HFFc6 (cell line): Measurements from ENCODE around the gene MGAT5. TPM values are rescaled to one million over a fixed set of nuclear protein-coding genes. Genes with fewer than 3 reads are reported as not detected.

Source experiments
- DNase-seq: peaks from one replicate; pipeline ENCODE4 v3.0.0-alpha.2; 2018
- H3K27ac Mint-ChIP-seq: 2 replicates; pipeline ENCODE4 v1.8.0; 2020; ENCODE audit warnings: mild to moderate bottlenecking, mixed read lengths
- H3K27me3 Mint-ChIP-seq: 2 replicates; pipeline ENCODE4 v1.8.0; 2021; ENCODE audit warnings: mild to moderate bottlenecking, moderate library complexity, mixed read lengths; ENCODE audit not compliant: insufficient read depth
- H3K36me3 Mint-ChIP-seq: 2 replicates; pipeline ENCODE4 v1.8.0; 2021; ENCODE audit warnings: low read depth, mixed read lengths
- H3K4me1 Mint-ChIP-seq: 2 replicates; pipeline ENCODE4 v1.8.0; 2020; ENCODE audit warnings: low read depth, mixed read lengths
- H3K4me3 Mint-ChIP-seq: 2 replicates; pipeline ENCODE4 v1.8.0; 2020; ENCODE audit warnings: mild to moderate bottlenecking, moderate library complexity, mixed read lengths
- H3K9me3 Mint-ChIP-seq: 2 replicates; pipeline ENCODE4 v1.8.0; 2020; ENCODE audit warnings: mild to moderate bottlenecking, mixed read lengths
- CTCF ChIP-seq: fragments of 200-600 bp; sonication (generic); IDR thresholded peaks from 2 replicates; pipeline ENCODE4 v1.5.0; 2021; ENCODE audit warnings: antibody characterized with exemption, mild to moderate bottlenecking
- total RNA-seq, 6 experiments: library from RNA; stranded (reverse); fragmentation: NEBNext Ultra II Directional; extraction: Animal tissue kit (Norgen Biotek cat#: 25700); gene quantifications; 2 replicates in 1 of 6; 3 replicates in 5 of 6; pipeline ENCODE4 v1.2.3, GENCODE V29; 2021

Gene MGAT5
- total RNA-seq, 6 experiments from 2014 or later: 104 to 129 (median 113) TPM

- TF ChIP-seq CTCF: no peak
- peaks cover 11% of the 10 kb centered on the region; the same call in 1 of the 2 replicates for H3K36me3 Mint-ChIP-seq
- H3K27me3 Mint-ChIP-seq: no peaks in the 10 kb centered on the region; the same call in 1 of the 2 replicates
- no peak overlapping the region for H3K4me3 Mint-ChIP-seq
- H3K27ac Mint-ChIP-seq: no peak overlapping the region
- DNase-seq: no peak
- H3K9me3 Mint-ChIP-seq: no peaks in the 10 kb centered on the region
- peaks cover 25% of the 10 kb centered on the region for H3K4me1 Mint-ChIP-seq
Observed at GRCh38 chr2:134420259-134420658, 166.4 kb downstream of the MGAT5 start.

- no peak overlapping the region for H3K4me3 Mint-ChIP-seq
- H3K36me3 Mint-ChIP-seq: peaks cover 11% of the 10 kb centered on the region; the same call in 1 of the 2 replicates
- TF ChIP-seq CTCF: no peak
- DNase-seq: no peak
- H3K9me3 Mint-ChIP-seq: no peaks in the 10 kb centered on the region
- no peaks in the 10 kb centered on the region; the same call in none of the 2 replicates for H3K27me3 Mint-ChIP-seq
- peaks cover 32% of the 10 kb centered on the region for H3K4me1 Mint-ChIP-seq
- H3K27ac Mint-ChIP-seq: peak overlapping the region; percentile 53
Observed at GRCh38 chr2:134420920-134421319, 167.0 kb downstream of the MGAT5 start.

GRCh38 chr2:134421556-134422328 is 167.9 kb downstream of the MGAT5 start:
- TF ChIP-seq CTCF: no peak
- Mint-ChIP-seq H3K9me3 (no peaks in the 10 kb centered on the region), H3K4me1 (peaks cover 40% of the 10 kb centered on the region), H3K27me3 (no peaks in the 10 kb centered on the region; the same call in none of the 2 replicates), H3K4me3 (no peak overlapping the region), H3K27ac (peak overlapping the region; percentile 53), H3K36me3 (peaks cover 19% of the 10 kb centered on the region)
- no peak for DNase-seq

- Mint-ChIP-seq H3K4me3 (no peak overlapping the region; the same call in 1 of the 2 replicates), H3K27me3 (no peaks in the 10 kb centered on the region; the same call in none of the 2 replicates), H3K4me1 (peaks cover 36% of the 10 kb centered on the region), H3K36me3 (peaks cover 52% of the 10 kb centered on the region), H3K9me3 (no peaks in the 10 kb centered on the region), H3K27ac (peak overlapping the region; percentile 73)
- no peak for TF ChIP-seq CTCF
- DNase-seq: no peak
Observed at GRCh38 chr2:134425724-134426496, 172.0 kb downstream of the MGAT5 start.

GRCh38 chr2:134426721-134427120 is 172.8 kb downstream of the MGAT5 start:
- peaks cover 36% of the 10 kb centered on the region for H3K4me1 Mint-ChIP-seq
- no peak for TF ChIP-seq CTCF
- no peak overlapping the region for H3K4me3 Mint-ChIP-seq
- DNase-seq: no peak
- no peaks in the 10 kb centered on the region for H3K9me3 Mint-ChIP-seq
- H3K36me3 Mint-ChIP-seq: peaks cover 49% of the 10 kb centered on the region
- no peak overlapping the region; the same call in 1 of the 2 replicates for H3K27ac Mint-ChIP-seq
- H3K27me3 Mint-ChIP-seq: no peaks in the 10 kb centered on the region; the same call in none of the 2 replicates
